SU-DHL-6 (cell line): ENCODE data around the gene AGFG1.

Source experiments
- H2AFZ ChIP-seq: fragments of 200-600 bp; sonication (generic); 2 replicates; pipeline ENCODE4 v1.6.1; 2014; ENCODE audit warnings: low read depth, mild to moderate bottlenecking, moderate library complexity, mixed read lengths, antibody characterized with exemption, low read length; ENCODE audit not compliant: severe bottlenecking
- H3F3A ChIP-seq: fragments of 200-600 bp; shearing (Covaris generic); 2 replicates; pipeline ENCODE4 v1.6.0; 2016; ENCODE audit warnings: antibody characterized with exemption, mild to moderate bottlenecking; ENCODE audit not compliant: insufficient read depth
- H3K27ac ChIP-seq: fragments of 200-600 bp; sonication (generic); 2 replicates; pipeline ENCODE4 v1.5.1; 2016; ENCODE audit warnings: low read depth, mild to moderate bottlenecking, low read length, moderate library complexity, mixed read lengths
- H3K27me3 ChIP-seq: fragments of 200-600 bp; sonication (generic), shearing (Covaris generic); 2 replicates; pipeline ENCODE4 v1.6.0; 2014; ENCODE audit warnings: mild to moderate bottlenecking, low read length
- H3K36me3 ChIP-seq: fragments of 200-600 bp; sonication (generic); 2 replicates; pipeline ENCODE4 v1.6.1; 2014; ENCODE audit warnings: mild to moderate bottlenecking, low read length, mixed read lengths
- H3K4me2 ChIP-seq: fragments of 300-600, 200-600 bp; shearing (Covaris generic), sonication (generic); 2 replicates; pipeline ENCODE4 v1.6.0; 2014; ENCODE audit warnings: low read length, low read depth, mild to moderate bottlenecking; ENCODE audit not compliant: poor library complexity, severe bottlenecking
- H3K4me3 ChIP-seq: fragments of 200-600 bp; sonication (generic); 2 replicates; pipeline ENCODE4 v1.5.1; 2014; ENCODE audit warnings: antibody characterized with exemption, low read length, mild to moderate bottlenecking, mixed read lengths; ENCODE audit not compliant: insufficient read depth, poor library complexity, severe bottlenecking
- H3K79me2 ChIP-seq: fragments of 200-600 bp; sonication (generic); 2 replicates; pipeline ENCODE4 v1.6.1; 2014; ENCODE audit warnings: mild to moderate bottlenecking, low read length, moderate library complexity; ENCODE audit not compliant: insufficient read depth
- H3K9ac ChIP-seq: fragments of 200-600 bp; sonication (generic); 2 replicates; pipeline ENCODE4 v1.7.0; 2014; ENCODE audit warnings: mild to moderate bottlenecking, low read length
- H3K9me2 ChIP-seq: fragments of 200-600 bp; sonication (generic); replicated peaks from 2 replicates; pipeline ENCODE4 v1.6.1; 2014; ENCODE audit warnings: low read length; ENCODE audit not compliant: insufficient read depth
- H3K9me3 ChIP-seq: fragments of 200-600 bp; sonication (generic); 2 replicates; pipeline ENCODE4 v1.6.1; 2014; ENCODE audit warnings: low read length, mixed read lengths; ENCODE audit not compliant: insufficient read depth
- H4K20me1 ChIP-seq: fragments of 200-600 bp; sonication (generic); 2 replicates; pipeline ENCODE4 v1.6.1; 2014; ENCODE audit warnings: low read depth, mild to moderate bottlenecking, antibody characterized with exemption, low read length, moderate library complexity, mixed read lengths
- CTCF ChIP-seq: fragments of 200-600 bp; sonication (generic); IDR thresholded peaks from one replicate; pipeline ENCODE4 v1.5.1; 2017; ENCODE audit warnings: antibody characterized with exemption, mild to moderate bottlenecking, low read length, moderate library complexity; ENCODE audit not compliant: insufficient read depth, poor library complexity, severe bottlenecking
- EZH2phosphoT487 ChIP-seq: fragments of 200-600 bp; sonication (generic), shearing (Covaris generic); conservative IDR thresholded peaks from 2 replicates; pipeline ENCODE4 v1.6.1; 2018; ENCODE audit warnings: mild to moderate bottlenecking, antibody characterized with exemption, low read length, moderate library complexity, mixed read lengths

AGFG1 gene

GRCh38 chr2:227497158-227497557 lies 25.2 kb downstream of the AGFG1 start:
- Histone ChIP-seq H3K27ac (no peak overlapping the region), H3K36me3 (no peaks in the 10 kb centered on the region; the same call in 1 of the 2 replicates), H3K9me2 (no peaks in the 10 kb centered on the region)

GRCh38 chr2:227499627-227500300 lies 27.8 kb downstream of the AGFG1 start:
- Histone ChIP-seq H3K9ac (no peak overlapping the region), H3K4me2 (no peak overlapping the region), H3K4me3 (no peak overlapping the region), H3K9me3 (no peaks in the 10 kb centered on the region), H3K79me2 (peaks cover 76% of the 10 kb centered on the region), H2AFZ (no peak overlapping the region), H3K27ac (no peak overlapping the region), H4K20me1 (peaks cover 10% of the 10 kb centered on the region; the same call in 1 of the 2 replicates), H3F3A (no peaks in the 10 kb centered on the region), H3K36me3 (no peaks in the 10 kb centered on the region; the same call in 1 of the 2 replicates), H3K9me2 (no peaks in the 10 kb centered on the region), H3K27me3 (no peaks in the 10 kb centered on the region)
- TF ChIP-seq CTCF (no peak), EZH2phosphoT487 (no peak)

More at GRCh38 chr2:227497158-227497557, 25.2 kb downstream of the AGFG1 start:
- Histone ChIP-seq H3K27me3 (no peaks in the 10 kb centered on the region), H3K9ac (no peak overlapping the region), H3K9me3 (no peaks in the 10 kb centered on the region), H3K79me2 (peaks cover 69% of the 10 kb centered on the region), H3F3A (no peaks in the 10 kb centered on the region; the same call in 1 of the 2 replicates), H3K4me3 (no peak overlapping the region), H4K20me1 (0 out of 2 replicates have a peak, but pooled peaks cover 3% of the 10 kb centered on the region), H3K4me2 (no peak overlapping the region), H2AFZ (no peak overlapping the region)
- no peak for TF ChIP-seq CTCF
- TF ChIP-seq EZH2phosphoT487, result no peak

GRCh38 chr2:227500301-227500630 lies 28.3 kb downstream of the AGFG1 start:
- Histone ChIP-seq H3K79me2 (peaks cover 76% of the 10 kb centered on the region), H3K9me2 (no peaks in the 10 kb centered on the region), H3K4me2 (no peak overlapping the region), H3K9ac (no peak overlapping the region), H3K4me3 (no peak overlapping the region), H3K9me3 (no peaks in the 10 kb centered on the region), H3K36me3 (no peaks in the 10 kb centered on the region), H3F3A (no peaks in the 10 kb centered on the region), H4K20me1 (peaks cover 10% of the 10 kb centered on the region; the same call in 1 of the 2 replicates), H2AFZ (no peak overlapping the region), H3K27ac (no peak overlapping the region), H3K27me3 (no peaks in the 10 kb centered on the region)
- TF ChIP-seq CTCF (no peak), EZH2phosphoT487 (no peak)
